Small intestine (tissue), 7 donors: ENCODE data around the gene ACTR1B. TPM values are rescaled to one million over a fixed set of nuclear protein-coding genes. Genes with fewer than 3 reads are reported as not detected.
"Not testable (repeated sequence)": the region's sequence is repeated elsewhere in the genome, so short reads cannot be mapped to it uniquely, and the experiment has no call there.

Experiments used
- DNase-seq, 2 donors: peaks; one replicate each; pipeline versions ENCODE4 v3.0.0 to v3.0.0-alpha.2; 2013
- FAIRE-seq: peaks from 2 replicates; lab custom pipeline; 2012; peaks lifted over from hg19 to GRCh38; lab: Jason Lieb, UNC
- H3K27ac ChIP-seq, 3 donors: one replicate each; pipeline ENCODE4 v1.5.1; 2013; ENCODE audit warnings: low read length in 2 of 3, mild to moderate bottlenecking in 2 of 3, control low read depth in 1 of 3, inconsistent platforms in 1 of 3, low read depth in 1 of 3, moderate library complexity in 1 of 3
- H3K27me3 ChIP-seq, 3 donors: one replicate each; pipeline ENCODE4 v1.6.1; 2013; ENCODE audit warnings: low read length in 3 of 3, inconsistent platforms in 1 of 3; ENCODE audit not compliant: control insufficient read depth in 3 of 3, insufficient read depth in 3 of 3
- H3K36me3 ChIP-seq, 3 donors: one replicate each; pipeline ENCODE4 v1.6.1; 2013; ENCODE audit warnings: low read length in 3 of 3, inconsistent platforms in 1 of 3, low read depth in 1 of 3, mild to moderate bottlenecking in 1 of 3, moderate library complexity in 1 of 3; ENCODE audit not compliant: control insufficient read depth in 3 of 3, insufficient read depth in 2 of 3
- H3K4me1 ChIP-seq, 3 donors: one replicate each; pipeline ENCODE4 v1.6.1; 2013; ENCODE audit warnings: low read length in 2 of 3, inconsistent platforms in 1 of 3, low read depth in 1 of 3, mild to moderate bottlenecking in 1 of 3, moderate library complexity in 1 of 3; ENCODE audit not compliant: control insufficient read depth in 3 of 3, insufficient read depth in 2 of 3
- H3K4me3 ChIP-seq, 3 donors: one replicate each; pipeline ENCODE4 v1.5.1; 2013; ENCODE audit warnings: low read length in 3 of 3, control low read depth in 1 of 3, inconsistent platforms in 1 of 3, low read depth in 1 of 3, mild to moderate bottlenecking in 1 of 3, moderate library complexity in 1 of 3
- H3K9me3 ChIP-seq, 2 donors: one replicate each; pipeline ENCODE4 v1.6.1; 2013; ENCODE audit warnings: low read depth in 1 of 2, low read length in 1 of 2; ENCODE audit not compliant: control insufficient read depth in 2 of 2, insufficient read depth in 1 of 2
- WGBS, 3 donors: extraction: QIAGEN DNeasy Blood & Tissue Kit; methylation state at CpG; one replicate each; pipeline ENCODE4 v1.1.7; 2013; 5-methylcytosine and 5-hydroxymethylcytosine counted together
- polyA plus RNA-seq, 4 donors: library from polyadenylated mRNA; stranded (reverse) in 3 of 4; unstranded in 1 of 4; fragments of 200-250 nt in 3 of 4; fragments of 120-200 nt in 1 of 4; gene quantifications; one replicate each; pipeline versions ENCODE4 v1.2.1 to v1.2.3, GENCODE V29; 2013
- donor health status: healthy with polysubstance abuse.
- donor health status: control.
- donor health status: control.
- donor health status: Bipolar disorder and iron deficiency.
- donor health status: healthy.

The ACTR1B gene
- polyA plus RNA-seq, 4 donors, result 56.6 to 91.2 (median 67.4) TPM

DNA sequence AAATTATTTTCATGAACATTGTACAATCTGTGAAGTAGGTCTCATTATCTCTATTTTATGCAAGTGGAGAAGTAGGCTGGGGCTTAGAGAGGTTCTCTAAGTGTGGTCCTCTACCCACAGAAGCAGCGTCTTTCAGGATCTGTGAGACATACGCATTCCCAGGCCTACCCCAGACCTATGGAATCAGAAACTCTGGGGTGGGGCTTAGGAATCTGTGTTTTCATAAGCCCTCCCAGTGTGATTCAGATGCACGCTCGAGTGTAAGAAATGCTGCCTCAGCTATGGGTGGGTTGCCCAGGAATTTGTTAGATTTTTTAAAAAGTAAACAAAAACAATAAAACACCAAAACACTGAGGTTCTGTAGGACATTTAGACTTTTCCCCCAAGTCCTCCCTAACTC, 34.7 kb upstream of the ACTR1B start:
- no peak overlapping the region for H3K4me3 ChIP-seq
- no peaks in the 10 kb centered on the region for H3K36me3 ChIP-seq
- H3K27ac ChIP-seq, result no peak overlapping the region
- 88 to 90% (median 89%) methylated on average over 4 of the region's 4 CpGs for WGBS, 3 donors
- no peak for DNase-seq
- no peaks in the 10 kb centered on the region for H3K27me3 ChIP-seq
- peaks cover 0 to 1% of the 10 kb centered on the region in 2 donors for H3K9me3 ChIP-seq
- H3K4me1 ChIP-seq, result no peaks in the 10 kb centered on the region
- no peak for FAIRE-seq

DNA sequence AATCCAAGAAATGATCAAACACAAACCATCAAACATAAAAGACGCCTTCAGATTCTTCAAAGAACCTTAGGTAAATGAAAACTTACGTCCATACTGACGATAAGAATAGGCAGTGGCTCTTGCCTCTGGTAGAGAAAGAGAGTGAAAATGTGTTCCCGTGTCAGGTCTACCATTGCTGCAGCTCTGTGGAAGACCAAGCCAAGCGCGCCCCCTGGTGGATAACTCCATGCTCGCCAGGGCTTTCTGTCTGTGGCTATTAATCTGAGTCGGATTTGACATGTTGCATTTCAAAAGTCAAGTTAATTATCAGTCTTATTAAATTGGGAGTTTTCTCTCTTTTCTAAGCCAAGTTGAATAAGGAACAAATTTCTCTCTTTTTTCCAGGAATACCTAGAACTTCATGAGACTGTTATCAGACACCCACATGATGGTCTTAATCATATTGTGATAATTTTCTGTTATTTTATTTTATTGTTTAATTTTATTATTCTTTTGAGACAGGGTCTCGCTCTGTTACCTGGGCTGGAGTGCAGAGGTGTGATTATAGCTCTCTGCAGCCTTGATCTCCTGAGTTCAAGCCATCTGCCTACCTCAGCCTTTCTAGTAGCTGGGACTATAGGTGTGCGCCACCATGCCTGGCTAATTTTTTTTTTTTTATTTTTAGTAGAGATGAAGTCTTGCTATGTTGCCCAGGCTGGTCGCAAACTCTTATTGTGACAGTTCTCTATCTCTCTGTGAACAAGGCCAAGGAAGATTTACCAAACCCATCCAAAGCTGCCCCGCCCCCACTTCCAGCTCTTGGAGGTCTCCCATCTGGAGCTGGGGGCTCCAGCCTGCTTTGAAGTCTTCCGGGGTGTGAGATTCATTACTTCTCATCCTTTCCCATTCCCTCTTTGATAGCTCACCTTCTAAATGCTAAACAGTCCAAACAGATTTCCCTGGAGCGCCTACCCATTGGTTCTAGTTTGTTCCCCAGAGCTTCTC, 33.7 kb upstream of the ACTR1B start:
- H3K4me1 ChIP-seq, result no peaks in the 10 kb centered on the region

DNA sequence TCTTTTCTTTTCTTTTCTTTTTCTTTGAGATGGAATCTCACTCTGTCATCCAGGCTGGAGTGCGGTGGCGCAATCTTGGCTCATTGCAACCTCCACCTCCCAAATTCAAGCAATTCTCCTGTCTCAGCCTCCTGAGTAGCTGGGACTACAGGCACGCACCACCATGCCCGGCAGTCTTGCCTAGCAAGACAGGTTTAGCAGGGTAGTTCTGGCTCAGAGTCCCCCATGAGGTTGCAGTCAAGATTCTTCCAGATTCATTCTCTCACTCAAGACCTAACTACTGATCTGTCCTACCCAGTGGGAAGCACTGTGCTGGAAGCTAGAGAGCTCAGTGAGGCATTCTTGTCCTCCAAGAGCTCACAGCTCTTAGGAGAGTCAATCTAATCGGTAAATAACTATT, 31.9 kb upstream of the ACTR1B start:
- no peaks in the 10 kb centered on the region for H3K27me3 ChIP-seq
- FAIRE-seq (no peak), DNase-seq (no peak)
- H3K36me3 ChIP-seq, result no peaks in the 10 kb centered on the region
- H3K27ac ChIP-seq, result no peak overlapping the region
- WGBS, 3 donors, result 85 to 94% (median 93%) methylated on average over 5 of the region's 5 CpGs
- no peaks in the 10 kb centered on the region for H3K4me1 ChIP-seq
- H3K9me3 ChIP-seq, result peaks cover 0 to 3% of the 10 kb centered on the region in 2 donors
- no peak overlapping the region for H3K4me3 ChIP-seq

More for the DNA sequence above, 33.7 kb upstream of the ACTR1B start:
- Histone ChIP-seq H3K27me3 (no peaks in the 10 kb centered on the region), H3K9me3 (peaks cover 0 to 3% of the 10 kb centered on the region in 2 donors), H3K27ac (no peak overlapping the region), H3K4me3 (no peak overlapping the region), H3K36me3 (no peaks in the 10 kb centered on the region)
- peak; percentile 85 to 89 for DNase-seq
- FAIRE-seq, result peak; percentile 74
- 26 to 30% (median 29%) methylated on average over 14 of the region's 14 CpGs for WGBS, 3 donors

DNA sequence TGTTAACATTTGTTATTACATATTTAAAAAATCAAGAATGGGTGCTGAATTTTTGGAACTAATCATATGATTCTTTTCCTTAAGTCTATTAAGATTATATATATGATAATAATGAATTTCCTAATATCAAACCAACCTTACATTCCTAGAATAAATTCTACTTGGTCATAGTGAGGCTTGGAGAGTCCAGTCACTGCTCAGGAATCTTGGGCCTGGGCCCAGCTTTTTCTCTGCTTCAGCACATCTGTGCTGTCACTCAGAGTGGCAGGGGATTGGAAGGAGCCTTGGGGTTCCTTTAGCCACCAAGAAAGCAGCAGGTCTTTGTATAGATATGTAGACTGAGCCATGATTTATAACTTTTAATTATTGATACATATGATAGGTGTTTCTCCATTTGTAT, 29.6 kb upstream of the ACTR1B start:
- no peak overlapping the region for H3K27ac ChIP-seq
- FAIRE-seq (no peak), DNase-seq (no peak)
- H3K27me3 ChIP-seq, result no peaks in the 10 kb centered on the region
- H3K36me3 ChIP-seq, result no peaks in the 10 kb centered on the region
- no peaks in the 10 kb centered on the region for H3K4me1 ChIP-seq
- H3K4me3 ChIP-seq, result no peak overlapping the region
- H3K9me3 ChIP-seq, result peaks cover 0 to 3% of the 10 kb centered on the region in 2 donors

DNA sequence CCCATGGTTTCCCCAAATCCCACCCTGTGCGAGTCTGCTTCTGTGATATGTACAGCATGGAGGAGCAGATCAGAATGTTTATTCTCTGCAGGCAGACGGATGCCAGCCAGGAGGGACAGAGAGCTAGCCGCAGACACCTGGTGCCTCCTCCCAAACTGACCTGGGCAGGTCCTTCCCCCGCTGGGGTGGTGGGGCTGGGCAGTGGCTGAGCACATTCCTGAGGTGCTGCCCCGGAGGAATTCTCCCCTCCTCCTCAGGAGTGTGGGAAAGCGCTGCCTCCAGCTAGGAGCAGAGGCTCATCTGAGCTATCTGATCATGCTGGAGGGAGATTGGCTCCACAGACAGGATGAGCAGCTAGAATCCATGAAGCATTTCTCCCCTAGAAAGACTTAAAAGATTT, 27.3 kb upstream of the ACTR1B start:
- 65 to 80% (median 66%) methylated on average over 6 of the region's 6 CpGs for WGBS, 3 donors
- no peaks in the 10 kb centered on the region for H3K27me3 ChIP-seq
- no peak overlapping the region for H3K27ac ChIP-seq
- DNase-seq (no peak), FAIRE-seq (no peak)
- peaks cover 0 to 3% of the 10 kb centered on the region in 2 donors for H3K9me3 ChIP-seq
- H3K36me3 ChIP-seq, result no peaks in the 10 kb centered on the region
- no peak overlapping the region for H3K4me3 ChIP-seq
- no peaks in the 10 kb centered on the region for H3K4me1 ChIP-seq

DNA sequence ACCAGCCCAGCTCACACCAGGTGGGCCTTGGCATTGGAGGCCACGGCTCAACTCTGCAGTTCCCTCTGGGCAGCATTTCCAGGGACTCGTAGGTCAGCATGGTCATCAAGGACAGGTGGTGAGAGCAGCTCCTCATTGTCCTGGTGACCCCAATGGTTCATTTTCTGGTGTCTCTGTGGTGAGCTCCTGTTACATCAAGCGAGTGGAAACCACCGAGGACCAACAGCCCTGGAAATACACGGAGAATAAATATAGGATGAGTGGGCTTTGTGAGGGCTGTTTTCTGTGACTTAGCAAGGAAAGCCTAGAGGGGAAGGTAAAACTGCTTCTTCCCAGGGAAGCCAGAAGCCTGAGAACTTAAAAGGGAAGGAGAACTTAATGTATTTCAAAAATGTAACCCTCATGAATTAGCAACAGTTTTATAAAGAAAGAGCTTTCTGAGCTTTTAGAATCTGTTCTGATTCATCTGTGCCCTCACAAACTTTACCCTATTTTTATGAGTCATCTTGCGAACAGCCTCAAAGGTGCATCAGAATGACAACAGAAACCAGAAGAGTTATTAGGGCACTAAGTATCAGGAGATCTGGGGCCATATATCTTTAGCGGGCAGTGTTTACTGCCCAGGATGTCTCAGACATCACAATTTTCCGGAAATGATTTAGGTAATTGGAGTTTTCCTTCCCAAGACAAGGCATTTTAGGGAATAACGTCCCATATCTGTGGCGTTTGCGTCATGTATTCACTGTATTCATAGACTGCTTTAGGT, 24.4 kb upstream of the ACTR1B start:
- Histone ChIP-seq H3K9me3 (no peaks in the 10 kb centered on the region), H3K36me3 (no peaks in the 10 kb centered on the region), H3K4me3 (no peak overlapping the region), H3K4me1 (no peaks in the 10 kb centered on the region), H3K27ac (no peak overlapping the region), H3K27me3 (no peaks in the 10 kb centered on the region)
- WGBS, 3 donors, result 67 to 83% (median 78%) methylated on average over 9 to 11 of the region's 11 CpGs
- no peak for FAIRE-seq
- no peak for DNase-seq

DNA sequence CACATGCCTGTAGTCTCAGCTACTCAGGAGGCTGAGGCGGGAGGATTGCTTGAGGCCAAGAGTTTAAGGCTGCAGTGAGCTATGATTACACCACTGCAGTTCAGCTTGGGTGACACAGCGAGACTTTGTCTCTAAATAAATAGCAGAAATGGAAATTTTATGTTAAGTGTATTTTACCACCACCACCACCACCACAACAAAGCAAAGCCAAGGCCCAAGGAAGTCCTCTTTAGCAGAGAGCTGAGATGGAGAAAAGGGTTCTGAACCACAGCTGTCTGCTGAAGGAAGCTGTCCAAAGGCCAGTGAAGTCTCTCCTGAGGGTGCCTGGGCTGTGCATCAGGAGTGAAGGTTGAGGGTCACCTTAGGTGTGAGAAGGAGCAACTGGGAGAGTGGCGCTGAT, 23.4 kb upstream of the ACTR1B start:
- not testable (repeated sequence) for H3K4me1 ChIP-seq, H3K36me3 ChIP-seq, H3K9me3 ChIP-seq, H3K4me3 ChIP-seq, H3K27me3 ChIP-seq, H3K27ac ChIP-seq, FAIRE-seq, DNase-seq
- WGBS, 3 donors, result 79 to 95% (median 84%) methylated on average over 2 of the region's 3 CpGs

DNA sequence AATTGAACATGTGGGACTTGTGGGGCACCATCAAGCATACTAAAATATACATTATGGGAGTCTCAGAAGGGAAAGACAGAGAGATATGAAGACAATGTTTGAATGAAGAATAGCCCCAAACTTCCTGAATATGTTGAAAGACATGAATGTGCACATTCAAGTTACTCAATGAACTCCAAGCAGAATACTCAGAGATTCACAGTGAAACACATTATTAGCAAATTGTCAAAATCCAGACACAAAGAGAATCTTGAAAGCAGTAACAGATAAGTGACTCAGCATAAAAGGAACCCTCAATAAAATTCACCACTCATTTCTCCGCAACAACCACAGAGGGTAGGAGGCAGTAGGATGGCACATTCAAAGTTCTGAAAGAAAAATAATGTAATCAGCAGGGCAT, 14.5 kb upstream of the ACTR1B start:
- no peak overlapping the region for H3K4me3 ChIP-seq
- no peak overlapping the region for H3K27ac ChIP-seq
- DNase-seq (no peak), FAIRE-seq (no peak)
- WGBS, 3 donors, result 88 to 100% (median 96%) methylated on average over 1 of the region's 1 CpG
- H3K27me3 ChIP-seq, result no peaks in the 10 kb centered on the region
- H3K4me1 ChIP-seq, result peaks cover 0 to 4% (median 0%) of the 10 kb centered on the region in 3 donors
- H3K9me3 ChIP-seq, result peaks cover 0 to 4% of the 10 kb centered on the region in 2 donors
- H3K36me3 ChIP-seq, result no peaks in the 10 kb centered on the region
